UCSD-AML1 (cell line): ENCODE results near the gene TTYH2.

Source experiments
- DNase-seq: peaks from one replicate; lab custom pipeline; 2025; ENCODE audit not compliant: unreplicated experiment; lab: John Stamatoyannopoulos, UW

The TTYH2 gene

GRCh38 chr17:74192950-74193781 lies 20.2 kb upstream of the TTYH2 start:
- DNase-seq = peak; percentile 32

- DNase-seq = no peak
Observed at GRCh38 chr17:74194682-74195081, 18.7 kb upstream of the TTYH2 start.

- DNase-seq = no peak
Observed at GRCh38 chr17:74196541-74197317, 16.6 kb upstream of the TTYH2 start.

GRCh38 chr17:74197801-74198200 lies 15.6 kb upstream of the TTYH2 start:
- DNase-seq = no peak

- no peak for DNase-seq
Observed at GRCh38 chr17:74198694-74199093, 14.7 kb upstream of the TTYH2 start.

- DNase-seq = peak; percentile 63
Observed at GRCh38 chr17:74199306-74200092, 13.9 kb upstream of the TTYH2 start.

GRCh38 chr17:74200112-74200511 lies 13.3 kb upstream of the TTYH2 start:
- no peak for DNase-seq

GRCh38 chr17:74201250-74201649 lies 12.1 kb upstream of the TTYH2 start:
- no peak for DNase-seq

GRCh38 chr17:74201948-74202347 lies 11.4 kb upstream of the TTYH2 start:
- no peak for DNase-seq

- DNase-seq = no peak
Observed at GRCh38 chr17:74202938-74203337, 10.4 kb upstream of the TTYH2 start.

GRCh38 chr17:74203439-74204240 lies 9.7 kb upstream of the TTYH2 start, which contains the start of gene RPL38:
TSS of gene RPL38 (plus strand) at chr17:74203678. CDS start at chr17:74203956, 278 bp downstream.
- peak; percentile 92 for DNase-seq

- DNase-seq = no peak
Observed at GRCh38 chr17:74204474-74204873, 8.9 kb upstream of the TTYH2 start.

GRCh38 chr17:74205274-74205673 lies 8.1 kb upstream of the TTYH2 start:
- no peak for DNase-seq

GRCh38 chr17:74206332-74206818 lies 7.0 kb upstream of the TTYH2 start:
- DNase-seq = no peak

GRCh38 chr17:74210191-74211140 lies 2.9 kb upstream of the TTYH2 start:
- DNase-seq = peak; percentile 67

- DNase-seq = no peak
Observed at GRCh38 chr17:74211141-74211911, 2.0 kb upstream of the TTYH2 start.

GRCh38 chr17:74211912-74212208 lies 1.5 kb upstream of the TTYH2 start:
- DNase-seq = no peak

GRCh38 chr17:74212209-74212912 lies 1.0 kb upstream of the TTYH2 start:
- peak; percentile 40 for DNase-seq
